Measurements from ENCODE around the gene LCP1.

DNA sequence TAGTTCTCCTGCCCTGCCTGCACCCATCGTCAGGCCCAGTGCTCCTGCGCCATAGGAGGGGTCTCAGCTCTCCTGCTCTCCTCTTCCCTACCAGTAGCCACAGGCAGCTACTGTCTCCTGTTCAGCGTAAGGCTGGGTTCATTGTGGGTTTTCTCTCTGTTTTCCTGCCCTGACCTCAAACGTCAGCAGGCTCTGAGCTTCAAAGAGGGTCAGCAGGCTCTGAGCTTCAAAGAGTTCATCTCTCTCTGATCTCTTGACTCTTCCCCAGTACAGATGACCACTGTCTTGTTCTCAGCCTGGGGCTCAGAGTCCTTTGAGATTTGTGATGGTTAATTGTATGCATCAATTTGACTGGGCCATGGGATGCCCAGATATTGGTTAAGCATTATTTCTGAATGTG, 72.5 kb downstream of the LCP1 start:
- TF ChIP-seq POLR2AphosphoS5 (IDR thresholded peaks at IDR 0.05; ENCODE audit: low read depth, low read length) (no peak), REST (IDR thresholded peaks at IDR 0.05; ENCODE audit: insufficient read depth in 1 of 2, low read depth in 2 of 2, low read length in 2 of 2) (no peak)
